HepG2 (cell line): ENCODE measurements around the gene NAV3. TPM values are rescaled to one million over a fixed set of nuclear protein-coding genes. Genes with fewer than 3 reads are reported as not detected.

Experiments used
- ATAC-seq: fragments of 200-7000 bp; cut with Tn5 transposase; 3 replicates; pipeline ENCODE4 v1.9.1; 2020; ENCODE audit warnings: mild to moderate bottlenecking, moderate library complexity
- BruUV-seq: library from RNA; stranded (reverse); fragments of 400-500 nt; replicated peaks from 2 replicates; lab custom pipeline; 2021; lab: Mats Ljungman, UMichigan
- CTCF ChIA-PET: fragments of 300-600 bp; formaldehyde crosslinking; extraction: SDS; loops from one replicate; lab custom pipeline; 2021; ENCODE audit warnings: low total read pairs, inconsistent platforms, low intra/inter-chr PET ratio; lab: Yijun Ruan, JAX
- POLR2A ChIA-PET: fragments of 350-600 bp; sonication (Branson Sonifier 250); formaldehyde crosslinking; loops from one replicate; lab custom pipeline; 2020; ENCODE audit warnings: antibody characterized with exemption, inconsistent platforms; lab: Yijun Ruan, JAX
- DNase-seq: peaks from one replicate; pipeline ENCODE4 v3.0.0-alpha.2; 2015; ENCODE audit warnings: low spot score
- FAIRE-seq: peaks from 3 replicates; lab custom pipeline; 2011; peaks lifted over from hg19 to GRCh38; lab: Jason Lieb, UNC
- H2AFZ ChIP-seq: one replicate; pipeline ENCODE4 v1.6.1; 2011; ENCODE audit warnings: low read length, inconsistent platforms
- H3K27ac ChIP-seq: fragments of 300-600 bp; 3 replicates; pipeline ENCODE4 v1.8.0; 2011; ENCODE audit warnings: mixed run types, mild to moderate bottlenecking, mixed read lengths, low read length, inconsistent platforms; ENCODE audit not compliant: insufficient read depth; ENCODE audit errors: extremely low read length
- H3K27me3 ChIP-seq, 2 experiments: fragments of 200-600 bp in 1 of 2; 2 replicates in 1 of 2; 3 replicates in 1 of 2; pipeline versions ENCODE4 v1.6.0 to v1.8.0; 2011; ENCODE audit warnings: low read length in 2 of 2, mild to moderate bottlenecking in 2 of 2, moderate library complexity in 2 of 2, inconsistent platforms in 1 of 2; ENCODE audit not compliant: insufficient read depth in 2 of 2, control insufficient read depth in 1 of 2
- H3K36me3 ChIP-seq, 2 experiments: fragments of 200-600 bp in 1 of 2; replicated peaks in 1 of 2; 2 replicates in 1 of 2; 3 replicates in 1 of 2; pipeline versions ENCODE4 v1.5.1 to v1.8.0; 2011; ENCODE audit warnings: low read length in 2 of 2, inconsistent platforms in 1 of 2; ENCODE audit not compliant: insufficient read depth in 2 of 2, control insufficient read depth in 1 of 2
- H3K4me1 ChIP-seq: 2 replicates; pipeline ENCODE4 v1.5.1; 2012; ENCODE audit warnings: low read length, inconsistent platforms; ENCODE audit not compliant: insufficient read depth
- H3K4me2 ChIP-seq: 2 replicates; pipeline ENCODE4 v1.6.0; 2011; ENCODE audit warnings: low read depth, low read length, inconsistent platforms
- H3K4me3 ChIP-seq, 3 experiments: fragments of 200-600 bp in 1 of 3; sonication (generic), shearing (Covaris generic) in 1 of 3; replicated peaks in 1 of 3; 2 replicates each; pipeline ENCODE4 v1.5.1; 2011 to 2016; ENCODE audit warnings: low read length in 3 of 3, inconsistent platforms in 2 of 3, low read depth in 2 of 3, mild to moderate bottlenecking in 2 of 3, control low read depth in 1 of 3, mixed read lengths in 1 of 3; ENCODE audit not compliant: insufficient read depth in 1 of 3
- H3K79me2 ChIP-seq: one replicate; pipeline ENCODE4 v1.6.1; 2011; ENCODE audit warnings: low read length, inconsistent platforms; ENCODE audit not compliant: insufficient read depth
- H3K9ac ChIP-seq: 2 replicates; pipeline ENCODE4 v1.6.0; 2011; ENCODE audit warnings: mild to moderate bottlenecking, low read depth, low read length, inconsistent platforms; ENCODE audit not compliant: insufficient read depth
- H3K9me3 ChIP-seq: 2 replicates; pipeline ENCODE4 v1.5.1; 2012; ENCODE audit warnings: mild to moderate bottlenecking, low read length
- H4K20me1 ChIP-seq: 2 replicates; pipeline ENCODE4 v1.6.0; 2011; ENCODE audit warnings: inconsistent platforms, mild to moderate bottlenecking, low read length, moderate library complexity; ENCODE audit not compliant: insufficient read depth
- AKAP8 ChIP-seq: sonication (generic); formaldehyde crosslinking; IDR thresholded peaks from 2 replicates; pipeline ENCODE4 v1.5.1; 2020; ENCODE audit warnings: mild to moderate bottlenecking, missing genetic modification reagents
- BHLHE40 ChIP-seq: IDR thresholded peaks from 2 replicates; pipeline ENCODE4 v1.6.1; 2011; ENCODE audit warnings: low read length, improper control_type of control experiment
- DNMT1 ChIP-seq: sonication (generic); formaldehyde crosslinking; IDR thresholded peaks from 2 replicates; pipeline ENCODE4 v1.5.1; 2020; ENCODE audit warnings: mild to moderate bottlenecking, missing genetic modification reagents
- FIP1L1 ChIP-seq: fragments of 200-400 bp; formaldehyde crosslinking; IDR thresholded peaks from 2 replicates; pipeline ENCODE4 v1.6.1; 2018; ENCODE audit warnings: low read depth, mild to moderate bottlenecking, low read length, moderate library complexity, borderline replicate concordance; ENCODE audit not compliant: insufficient read depth
- HNRNPK ChIP-seq: fragments of 200-400 bp; formaldehyde crosslinking; IDR thresholded peaks from 2 replicates; pipeline ENCODE4 v1.6.1; 2018; ENCODE audit warnings: low read length, low read depth, moderate library complexity, mild to moderate bottlenecking; ENCODE audit not compliant: poor library complexity, severe bottlenecking
- KLF16 ChIP-seq, 2 experiments: sonication (generic) in 1 of 2; formaldehyde crosslinking in 1 of 2; IDR thresholded peaks; 2 replicates each; pipeline versions ENCODE4 v1.6.1 to v1.8.0; 2016 to 2023; ENCODE audit warnings: missing genetic modification reagents in 2 of 2, missing compliant biosample characterization in 1 of 2
- LCORL ChIP-seq, 2 experiments: fragments of 450-650 bp in 1 of 2; sonication (generic) in 1 of 2; formaldehyde crosslinking in 1 of 2; IDR thresholded peaks; 2 replicates each; pipeline versions ENCODE4 v1.5.0 to v1.6.1; 2017 to 2020; ENCODE audit warnings: antibody characterized with exemption in 1 of 2, missing genetic modification reagents in 1 of 2
- MBD4 ChIP-seq: IDR thresholded peaks from 2 replicates; pipeline ENCODE4 v1.6.1; 2012; ENCODE audit warnings: low read length, inconsistent platforms, borderline replicate concordance
- ZNF101 ChIP-seq: sonication (generic); formaldehyde crosslinking; IDR thresholded peaks from 2 replicates; pipeline ENCODE4 v1.4.0; 2020; ENCODE audit warnings: mild to moderate bottlenecking, low read depth, missing genetic modification reagents, borderline replicate concordance
- ZNF382 ChIP-seq: sonication (generic); formaldehyde crosslinking; IDR thresholded peaks from 2 replicates; pipeline ENCODE4 v1.5.0; 2020; ENCODE audit warnings: missing genetic modification reagents, mild to moderate bottlenecking, borderline replicate concordance
- ZNF557 ChIP-seq: sonication (generic); formaldehyde crosslinking; IDR thresholded peaks from 2 replicates; pipeline ENCODE4 v1.4.0; 2020; ENCODE audit warnings: missing genetic modification reagents
- ZSCAN12 ChIP-seq: sonication (generic); formaldehyde crosslinking; IDR thresholded peaks from 2 replicates; pipeline ENCODE4 v1.9.0; 2021; ENCODE audit warnings: mild to moderate bottlenecking, missing genetic modification reagents
- WGBS: methylation state at CpG from one replicate; pipeline ENCODE4 v1.1.6; 2017; ENCODE audit warnings: low lambda C conversion rate; 5-methylcytosine and 5-hydroxymethylcytosine counted together
- in situ Hi-C: cut with HindIII; loops from 2 replicates; pipeline ENCODE4 v1.10.0; 2017; ENCODE audit warnings: low pct_unique_long_range_greater_than_20kb; ENCODE audit not compliant: extremely low pct_ligation_motif_present
- intact Hi-C: fragments of 100-400 bp; cut with micrococcal nuclease; formaldehyde crosslinking; loops from one replicate; pipeline ENCODE4 v1.10.0; 2022; ENCODE audit not compliant: unreplicated experiment
- polyA plus RNA-seq, 8 experiments: library from polyadenylated mRNA; depleted of rRNA in 3 of 8; stranded (reverse) in 7 of 8; unstranded in 1 of 8; fragments of >200 nt; fragmentation: Illumina TruSeq in 4 of 8; extraction: Trizol in 4 of 8; gene quantifications; 2 replicates each; pipeline versions ENCODE4 v1.2.1 to v1.2.3, GENCODE V29; 2011 to 2016; ENCODE audit warnings: low read depth in 4 of 8, missing spikeins in 1 of 8, mixed read lengths in 1 of 8; ENCODE audit not compliant: insufficient read depth in 1 of 8
- total RNA-seq, 5 experiments: library from RNA; depleted of rRNA; stranded (reverse); fragments of >200 nt; fragmentation: Illumina TruSeq; extraction: Trizol; gene quantifications; 2 replicates each; pipeline ENCODE4 v1.2.3, GENCODE V29; 2016; ENCODE audit warnings: low read depth in 1 of 5
- TF ChIP-seq, protein P1 (sequence below): sonication (generic); formaldehyde crosslinking; IDR thresholded peaks from 2 replicates; pipeline ENCODE4 v1.4.0; 2020; ENCODE audit warnings: low read depth, mild to moderate bottlenecking, missing genetic modification reagents
- TF ChIP-seq, protein P2 (sequence below): sonication (generic); formaldehyde crosslinking; IDR thresholded peaks from 2 replicates; pipeline ENCODE4 v1.5.0; 2020; ENCODE audit warnings: missing genetic modification reagents, mild to moderate bottlenecking, borderline replicate concordance

The NAV3 gene
- total and polyA plus RNA-seq, 2 of the 13 experiments (the other 11 are each of a cell fraction or from before 2014, with no cell fraction given), result 0.01 to 0.18 TPM

GRCh38 chr12:77782034-77782433, 48.7 kb upstream of the NAV3 start:
- H4K20me1 ChIP-seq, result no peaks in the 10 kb centered on the region
- no peaks in the 10 kb centered on the region for H3K36me3 ChIP-seq
- POLR2A ChIA-PET, result no interaction called here
- no peaks in the 10 kb centered on the region for H3K9me3 ChIP-seq
- no peak overlapping the region for H3K27ac ChIP-seq
- H2AFZ ChIP-seq, result no peak overlapping the region
- no peaks in the 10 kb centered on the region for H3K4me1 ChIP-seq
- 0% methylated on average over 2 of the region's 2 CpGs for WGBS
- no peak overlapping the region for H3K4me3 ChIP-seq
- no peak for DNase-seq
- H3K27me3 ChIP-seq, result no peaks in the 10 kb centered on the region
- no peak for FAIRE-seq
- no TSS peak for BruUV-seq
- no peaks in the 10 kb centered on the region for H3K79me2 ChIP-seq
- H3K4me2 ChIP-seq, result no peak overlapping the region
- CTCF ChIA-PET, result no interaction called here
- TF ChIP-seq HNRNPK (peak; percentile 37), BHLHE40 (no peak)
- intact Hi-C loops, result no loop called here
- in situ Hi-C loops, result no loop called here
- no peak overlapping the region for H3K9ac ChIP-seq
- no peak for ATAC-seq

DNA sequence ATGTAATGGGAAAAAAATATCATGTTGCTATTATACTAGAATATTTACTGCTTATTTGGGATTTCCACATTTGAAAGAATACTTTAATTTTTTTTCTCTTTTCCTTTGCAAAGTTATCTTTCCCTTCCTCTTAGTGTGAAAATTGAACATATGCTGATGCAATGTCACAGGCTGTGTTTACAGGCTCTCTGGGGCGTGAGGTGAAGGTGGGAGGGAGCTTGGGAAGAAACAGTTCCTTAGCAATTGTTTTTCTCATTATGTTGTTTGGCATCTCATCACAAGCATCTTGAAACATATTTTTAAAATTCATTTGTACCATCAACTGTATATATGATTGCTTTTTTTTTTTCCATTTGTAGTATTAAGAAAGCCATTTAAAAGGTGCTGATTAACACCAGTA, 47.9 kb upstream of the NAV3 start:
- WGBS, result 4% methylated on average over 1 of the region's 1 CpG
- CTCF ChIA-PET, result no interaction called here
- no peaks in the 10 kb centered on the region for H3K36me3 ChIP-seq
- FAIRE-seq (no peak), ATAC-seq (no peak)
- POLR2A ChIA-PET, result no interaction called here
- H3K27ac ChIP-seq, result no peak overlapping the region
- no peaks in the 10 kb centered on the region for H3K79me2 ChIP-seq
- H3K9me3 ChIP-seq, result no peaks in the 10 kb centered on the region
- TF ChIP-seq, protein P1, sequence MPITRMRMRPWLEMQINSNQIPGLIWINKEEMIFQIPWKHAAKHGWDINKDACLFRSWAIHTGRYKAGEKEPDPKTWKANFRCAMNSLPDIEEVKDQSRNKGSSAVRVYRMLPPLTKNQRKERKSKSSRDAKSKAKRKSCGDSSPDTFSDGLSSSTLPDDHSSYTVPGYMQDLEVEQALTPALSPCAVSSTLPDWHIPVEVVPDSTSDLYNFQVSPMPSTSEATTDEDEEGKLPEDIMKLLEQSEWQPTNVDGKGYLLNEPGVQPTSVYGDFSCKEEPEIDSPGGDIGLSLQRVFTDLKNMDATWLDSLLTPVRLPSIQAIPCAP (CRISPR knock-in tag), result no peak
- TF ChIP-seq, protein P2, sequence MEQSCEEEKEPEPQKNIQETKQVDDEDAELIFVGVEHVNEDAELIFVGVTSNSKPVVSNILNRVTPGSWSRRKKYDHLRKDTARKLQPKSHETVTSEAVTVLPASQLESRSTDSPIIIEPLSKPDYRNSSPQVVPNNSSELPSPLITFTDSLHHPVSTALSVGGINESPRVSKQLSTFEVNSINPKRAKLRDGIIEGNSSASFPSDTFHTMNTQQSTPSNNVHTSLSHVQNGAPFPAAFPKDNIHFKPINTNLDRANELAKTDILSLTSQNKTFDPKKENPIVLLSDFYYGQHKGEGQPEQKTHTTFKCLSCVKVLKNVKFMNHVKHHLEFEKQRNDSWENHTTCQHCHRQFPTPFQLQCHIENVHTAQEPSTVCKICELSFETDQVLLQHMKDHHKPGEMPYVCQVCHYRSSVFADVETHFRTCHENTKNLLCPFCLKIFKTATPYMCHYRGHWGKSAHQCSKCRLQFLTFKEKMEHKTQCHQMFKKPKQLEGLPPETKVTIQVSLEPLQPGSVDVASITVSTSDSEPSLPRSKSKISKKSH (CRISPR knock-in tag), result no peak
- no peak for TF ChIP-seq AKAP8 (CRISPR knock-in tag)
- no peak for TF ChIP-seq ZNF557 (CRISPR knock-in tag)
- no peak for TF ChIP-seq KLF16 (CRISPR knock-in tag; IDR thresholded peaks at IDR 0.05)
- no peak for TF ChIP-seq ZNF101 (CRISPR knock-in tag)
- TF ChIP-seq ZNF382 (CRISPR knock-in tag), result no peak
- TF ChIP-seq LCORL (IDR thresholded peaks at IDR 0.05), result no peak
- TF ChIP-seq LCORL (CRISPR knock-in tag; IDR thresholded peaks at IDR 0.05), result no peak
- no peak for TF ChIP-seq MBD4
- TF ChIP-seq FIP1L1, result no peak
- TF ChIP-seq ZSCAN12 (CRISPR knock-in tag), result no peak
- no peak for TF ChIP-seq DNMT1 (CRISPR knock-in tag)
- TF ChIP-seq, all 625 proteins: peak for 0
- Histone ChIP-seq H3K4me3 (no peak overlapping the region), H3K4me2 (no peak overlapping the region), H4K20me1 (no peaks in the 10 kb centered on the region), H2AFZ (no peak overlapping the region), H3K9ac (no peak overlapping the region), H3K27me3 (no peaks in the 10 kb centered on the region), H3K4me1 (no peaks in the 10 kb centered on the region)
- in situ Hi-C loops, result no loop called here
- no TSS peak for BruUV-seq
- intact Hi-C loops, result no loop called here
- DNase-seq, result no peak
